HG02981 (cell line): ENCODE data around the gene ZDHHC14.

ENCODE experiments used
- ATAC-seq: cut with Tn5 transposase; IDR thresholded peaks from one replicate; pipeline ENCODE4 v1.9.1; 2021; ENCODE audit warnings: mild to moderate bottlenecking, moderate library complexity; ENCODE audit not compliant: unreplicated experiment

Gene ZDHHC14

DNA sequence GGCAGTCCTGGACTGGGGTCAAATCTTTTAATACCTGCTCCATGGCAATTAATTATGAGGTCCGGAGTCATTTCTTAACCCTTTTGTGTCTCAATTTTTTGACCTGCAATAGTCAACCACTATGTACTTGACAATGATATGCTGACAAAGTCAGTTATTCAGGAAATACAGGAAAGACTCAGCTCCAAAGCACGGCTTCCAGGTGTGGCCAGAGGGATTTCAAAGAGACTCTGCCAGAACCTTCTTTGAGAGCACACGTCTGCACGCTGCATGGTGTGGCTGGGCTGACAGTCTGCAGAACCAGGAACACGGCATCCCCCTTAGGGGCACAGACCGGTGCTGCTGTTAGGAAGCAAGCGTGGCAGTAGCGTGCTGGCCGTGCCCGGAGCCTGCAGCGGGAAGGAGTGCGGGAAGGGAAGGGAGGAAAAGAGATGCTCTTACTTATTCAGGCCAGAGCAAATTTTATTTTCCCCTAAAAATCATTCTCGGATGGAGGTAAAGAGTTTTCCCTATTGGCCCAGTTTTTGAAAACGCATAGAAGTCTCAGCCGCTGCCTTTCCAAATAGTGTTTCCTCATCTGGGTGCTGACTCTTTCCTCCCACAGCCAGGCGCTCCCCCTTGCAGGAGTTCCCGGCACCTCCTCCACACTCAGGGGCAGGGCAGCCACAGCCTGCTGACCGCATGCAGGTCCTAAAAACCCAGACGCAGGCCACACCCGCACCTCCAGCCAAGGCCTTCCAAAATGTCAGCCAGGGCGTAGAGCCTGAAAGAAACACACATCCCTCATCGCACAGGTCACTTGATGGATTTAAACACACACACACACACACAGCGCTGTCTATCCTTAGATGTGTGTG is 254.6 kb downstream of the ZDHHC14 start:
- no peak for ATAC-seq

DNA sequence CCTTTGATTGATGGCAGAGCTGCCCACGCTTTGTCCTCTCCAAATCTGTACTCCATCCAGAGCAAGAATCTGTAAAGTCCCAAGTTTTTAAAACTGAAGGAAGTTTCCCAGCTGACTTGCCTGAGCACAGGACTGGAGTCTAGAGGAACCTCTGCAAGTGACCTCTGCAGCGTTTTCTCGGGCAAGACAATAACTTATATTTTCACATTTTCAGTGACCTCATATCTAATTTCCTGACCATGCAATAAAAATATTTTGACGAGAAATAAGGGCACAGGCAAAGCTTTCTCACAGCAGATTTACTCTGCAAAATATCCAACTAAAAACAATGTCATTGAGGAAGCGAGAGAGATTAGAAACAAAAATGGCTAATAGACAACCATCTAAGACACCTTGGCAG is 256.5 kb downstream of the ZDHHC14 start:
- no peak for ATAC-seq

DNA sequence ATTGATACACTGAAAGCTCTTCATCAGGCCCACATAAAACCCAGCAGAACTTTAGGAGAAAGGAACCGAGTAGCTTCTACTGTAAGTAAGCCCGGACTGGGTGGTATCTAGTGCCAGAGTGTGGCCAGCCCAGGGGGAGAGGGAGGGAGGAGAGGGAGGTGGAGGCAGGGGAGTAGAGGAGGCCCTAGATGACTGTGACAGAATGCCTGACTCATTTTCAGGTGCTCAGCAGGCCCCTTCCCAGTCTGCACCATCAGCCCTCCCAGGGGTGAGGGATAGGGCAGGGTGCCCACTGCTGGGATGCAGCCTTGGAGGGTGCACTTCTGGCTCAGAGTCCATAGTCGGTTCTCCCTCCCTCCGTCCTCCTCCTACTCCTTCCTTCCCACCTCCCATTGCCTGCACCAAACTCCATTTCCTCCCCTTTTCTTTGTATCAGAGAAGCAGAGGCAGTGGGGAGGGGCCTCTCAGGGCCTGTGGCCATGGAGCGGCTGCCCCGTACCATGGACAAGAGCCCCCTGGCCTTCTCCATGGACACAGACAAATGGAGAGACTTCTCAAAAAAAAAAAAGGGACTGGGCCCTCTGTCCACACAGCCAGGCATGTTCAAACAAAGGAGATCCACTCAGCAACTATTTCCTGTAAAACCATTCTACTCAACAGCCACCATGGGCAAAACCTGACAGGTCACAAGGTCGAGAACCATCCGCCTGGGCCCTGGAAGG is 257.1 kb downstream of the ZDHHC14 start:
- no peak for ATAC-seq

- no peak for ATAC-seq
Measured at GRCh38 chr6:157638779-157639178, 257.8 kb downstream of the ZDHHC14 start.

DNA sequence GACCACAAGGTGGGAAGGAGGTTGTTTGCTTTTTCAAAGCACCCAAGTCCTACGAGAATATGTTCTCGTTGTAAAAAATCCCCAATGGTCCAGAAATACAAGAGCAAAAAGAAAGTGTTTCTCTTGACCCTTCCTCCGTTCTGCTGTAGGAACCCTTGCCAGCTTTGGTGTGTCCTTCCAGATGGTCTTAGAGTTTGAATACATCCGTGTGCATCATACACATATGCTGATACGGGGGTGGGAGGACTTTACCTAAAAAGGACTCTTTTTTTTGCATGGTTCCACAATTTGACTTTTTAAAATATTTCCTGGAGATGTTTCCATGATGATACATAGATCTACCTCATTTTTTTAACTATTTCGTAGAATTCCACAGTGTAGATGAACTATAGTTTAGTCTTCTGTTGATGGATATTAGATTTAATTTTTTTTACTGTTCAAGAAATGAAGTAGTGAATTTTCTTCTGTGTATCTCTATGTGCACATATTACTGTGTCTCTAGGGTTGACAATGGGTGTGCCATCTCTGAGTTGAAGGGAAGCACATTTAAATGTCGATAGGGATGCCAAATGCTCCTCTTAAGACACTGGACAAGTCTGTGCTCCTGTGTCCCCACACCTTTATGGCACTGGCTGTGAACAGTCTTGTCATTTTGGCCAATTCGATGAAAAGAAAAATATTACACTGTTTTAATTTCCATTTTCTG is 259.9 kb downstream of the ZDHHC14 start:
- ATAC-seq: no peak

- ATAC-seq: no peak
Measured at GRCh38 chr6:157641837-157642236, 260.8 kb downstream of the ZDHHC14 start.

DNA sequence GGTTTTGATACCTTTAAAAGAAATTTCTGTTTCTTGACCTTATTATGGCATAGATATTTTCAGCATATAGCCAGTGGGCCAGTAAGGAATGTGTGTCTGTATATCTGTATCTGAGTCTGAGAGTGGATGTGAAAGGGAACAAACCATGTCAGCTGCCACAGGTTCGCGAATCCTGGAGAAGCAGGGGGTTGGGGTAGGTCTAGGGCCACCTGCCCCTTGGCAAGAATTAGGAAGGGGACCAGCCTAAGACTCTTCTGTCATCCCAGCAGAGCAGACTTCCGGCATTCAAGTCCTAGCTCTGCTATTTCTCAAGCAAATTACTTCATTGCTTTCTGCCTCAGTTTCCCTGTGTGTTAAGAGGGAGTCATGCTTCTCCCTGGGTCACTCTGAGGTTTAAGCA is 261.7 kb downstream of the ZDHHC14 start:
- no peak for ATAC-seq

GRCh38 chr6:157644043-157644810 is 263.2 kb downstream of the ZDHHC14 start:
- no peak for ATAC-seq

DNA sequence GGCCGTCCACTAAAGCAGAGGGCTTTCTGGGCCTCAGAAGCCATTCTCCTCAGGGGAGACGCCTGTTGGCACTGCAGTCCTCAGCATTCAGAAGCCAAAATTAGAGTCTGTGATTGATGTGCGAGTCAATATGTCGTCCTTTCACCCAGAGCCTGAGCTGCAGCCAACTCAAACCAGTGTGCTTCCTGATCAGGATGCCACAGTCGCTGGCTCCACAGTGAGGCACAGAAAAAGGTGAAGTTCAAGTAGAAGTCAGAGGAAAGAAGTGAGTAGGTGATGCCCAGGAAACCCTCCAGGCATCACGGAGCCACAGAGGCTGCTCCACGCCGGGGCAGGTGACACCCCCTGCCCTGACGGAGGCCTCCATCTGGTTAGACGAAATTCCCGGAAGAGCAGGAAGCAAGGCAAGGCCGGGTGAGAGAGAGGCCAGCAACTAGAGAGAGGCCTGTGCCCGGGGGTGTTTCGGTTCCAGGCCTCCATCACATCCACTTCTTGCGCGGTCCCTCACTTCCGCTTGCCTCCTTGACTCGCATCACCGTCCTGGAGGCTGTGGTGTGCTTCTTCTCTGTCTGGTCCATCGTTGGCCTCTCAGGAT is 264.3 kb downstream of the ZDHHC14 start:
- no peak for ATAC-seq

DNA sequence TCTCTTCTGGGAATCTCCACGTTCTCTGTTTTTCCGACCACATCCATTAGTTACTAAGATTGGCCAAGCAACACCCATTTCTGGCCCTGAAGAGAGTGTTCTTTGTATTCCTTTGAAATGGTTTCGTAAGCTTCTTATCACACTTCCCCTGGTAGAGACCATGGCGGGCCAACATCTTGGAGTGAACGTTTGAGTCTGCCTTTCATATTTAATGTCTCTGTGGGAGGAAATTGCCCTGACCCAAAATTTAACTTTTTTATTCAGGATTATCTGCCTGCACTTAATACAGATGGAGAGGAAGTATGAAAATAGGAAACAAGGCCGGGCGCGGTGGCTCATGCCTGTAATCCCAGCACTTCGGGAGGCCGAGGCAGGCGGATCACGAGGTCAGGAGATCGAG is 265.0 kb downstream of the ZDHHC14 start:
- no peak for ATAC-seq

DNA sequence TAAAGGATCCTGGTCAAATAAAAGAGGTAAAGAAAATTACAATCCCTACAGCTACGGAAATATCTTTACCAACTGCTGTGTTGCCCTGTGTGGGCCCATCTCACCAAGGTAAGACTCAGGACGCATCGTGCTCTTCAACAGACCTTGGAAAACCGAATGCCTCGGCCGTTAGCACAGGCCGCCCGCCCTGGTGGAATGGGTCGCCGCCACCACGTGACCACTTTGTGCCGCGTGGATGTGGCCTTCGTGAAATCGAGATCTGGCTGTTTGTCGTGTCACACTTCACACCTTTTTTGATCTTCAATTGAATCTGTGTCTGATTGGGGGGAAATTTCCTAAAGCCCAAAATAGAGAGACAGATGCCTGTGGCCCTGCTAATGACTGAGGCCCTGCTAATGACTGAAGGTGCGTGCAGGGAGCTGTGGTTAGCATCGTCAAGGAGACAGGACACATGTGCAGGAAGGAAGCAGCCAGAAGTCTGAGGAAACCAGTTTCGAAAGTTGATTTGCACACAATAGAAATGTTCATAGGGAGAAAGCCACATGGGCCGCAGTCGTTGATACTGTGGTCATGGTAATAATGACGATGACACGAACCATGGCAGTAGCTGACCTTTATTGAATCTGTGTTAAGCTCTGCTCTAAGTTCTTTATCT is 266.4 kb downstream of the ZDHHC14 start:
- peak; percentile 52 for ATAC-seq

DNA sequence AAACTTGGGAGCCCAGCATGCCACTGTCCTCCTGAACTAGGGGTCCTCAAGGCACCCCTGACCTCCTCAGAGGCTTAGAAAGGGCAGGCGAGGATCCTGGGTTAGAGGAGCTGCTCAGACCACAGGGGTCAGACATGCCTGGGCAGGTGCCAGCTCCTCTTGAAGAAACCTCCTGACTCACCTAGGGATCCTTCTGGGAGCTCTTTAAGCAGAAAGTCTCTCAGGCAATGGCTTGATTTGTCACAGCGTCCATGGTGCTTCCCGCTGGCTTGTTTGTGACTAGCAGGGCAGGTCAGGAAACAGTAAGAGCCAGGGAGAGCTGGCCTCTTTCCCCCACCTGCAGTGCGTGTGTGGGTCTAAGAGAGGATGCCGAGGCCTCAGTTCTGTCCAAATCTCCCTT is 267.6 kb downstream of the ZDHHC14 start:
- ATAC-seq: no peak

- no peak for ATAC-seq
Measured at GRCh38 chr6:157649311-157650260, 268.6 kb downstream of the ZDHHC14 start.

GRCh38 chr6:157650261-157650640 is 269.3 kb downstream of the ZDHHC14 start:
- no peak for ATAC-seq

DNA sequence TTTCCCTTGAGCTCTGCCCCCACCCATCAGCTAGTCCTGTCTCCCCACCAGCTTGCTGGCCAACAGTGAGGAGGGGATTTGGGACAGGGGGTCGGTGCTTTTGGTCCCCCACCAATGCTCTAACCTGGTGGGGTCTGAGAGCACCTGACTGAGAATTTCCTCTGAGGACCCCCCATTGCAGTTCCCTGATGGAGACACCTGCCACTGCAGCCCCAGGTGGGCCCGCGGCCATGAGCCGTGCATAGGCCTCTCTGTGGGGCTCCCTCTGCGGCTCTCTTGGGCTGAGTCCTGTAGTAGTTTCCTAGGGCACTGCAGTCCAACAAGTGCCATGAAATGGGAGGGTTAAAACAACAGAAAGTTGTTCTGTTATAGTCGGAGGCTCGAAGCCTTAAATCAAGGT is 269.8 kb downstream of the ZDHHC14 start:
- ATAC-seq: no peak

- ATAC-seq: no peak
Measured at GRCh38 chr6:157651731-157652490, 270.9 kb downstream of the ZDHHC14 start.

DNA sequence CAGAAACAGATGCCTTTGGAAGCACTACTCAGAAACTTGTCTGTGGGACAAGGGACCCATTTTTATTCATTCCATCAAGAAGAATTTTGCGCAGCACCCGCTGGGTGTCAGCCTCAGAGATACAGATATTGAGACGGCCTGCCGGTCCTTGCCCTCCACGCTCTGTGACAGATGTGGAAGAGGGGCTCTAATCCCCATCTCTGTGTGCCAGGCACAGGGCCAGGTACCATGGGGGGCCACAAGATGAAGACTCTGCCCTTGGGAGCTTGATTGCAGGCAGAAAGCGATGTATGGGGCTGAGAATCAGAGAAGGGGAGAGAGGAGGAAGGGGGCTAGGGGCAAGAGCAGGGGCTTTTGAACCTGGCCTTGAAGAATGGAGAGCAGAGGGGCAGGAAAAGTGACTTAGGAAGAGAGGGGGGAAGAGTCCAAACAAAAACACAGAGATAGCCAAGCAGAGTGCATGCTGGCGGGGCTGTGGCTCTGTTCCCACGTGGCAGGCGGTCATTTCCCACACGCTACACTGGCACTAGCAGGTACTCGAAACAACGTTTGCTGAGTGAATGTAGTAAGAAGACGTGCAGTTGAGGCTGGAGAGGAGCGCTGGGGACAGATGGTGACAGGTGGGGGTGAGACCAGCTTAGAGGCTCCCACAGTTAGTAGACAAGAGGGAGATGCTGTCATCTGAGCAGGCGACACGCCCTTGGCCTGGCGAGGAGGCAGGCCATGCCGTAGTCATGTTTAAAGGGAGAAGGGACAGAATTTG is 271.8 kb downstream of the ZDHHC14 start:
- no peak for ATAC-seq
